Astrocyte (in vitro differentiated cells and primary cell): ENCODE measurements around the gene CHST11. TPM values are rescaled to one million over a fixed set of nuclear protein-coding genes. Genes with fewer than 3 reads are reported as not detected.

Experiments used
- DNase-seq: peaks from one replicate; pipeline ENCODE4 v3.0.0-alpha.2; 2010; ENCODE audit warnings: low read depth
- FAIRE-seq: peaks from 2 replicates; lab custom pipeline; 2011; peaks lifted over from hg19 to GRCh38; lab: Jason Lieb, UNC
- H2AFZ ChIP-seq: 2 replicates; pipeline ENCODE4 v1.6.0; 2012; ENCODE audit warnings: low read depth, low read length, inconsistent platforms
- H3K27ac ChIP-seq: 2 replicates; pipeline ENCODE4 v1.5.1; 2011; ENCODE audit warnings: low read depth, low read length, inconsistent platforms
- H3K27me3 ChIP-seq: 2 replicates; pipeline ENCODE4 v1.6.0; 2011; ENCODE audit warnings: low read length, inconsistent platforms; ENCODE audit not compliant: insufficient read depth
- H3K36me3 ChIP-seq: 2 replicates; pipeline ENCODE4 v1.5.1; 2011; ENCODE audit warnings: low read length, inconsistent platforms; ENCODE audit not compliant: insufficient read depth
- H3K4me1 ChIP-seq: 2 replicates; pipeline ENCODE4 v1.5.1; 2011; ENCODE audit warnings: low read length, inconsistent platforms; ENCODE audit not compliant: insufficient read depth
- H3K4me2 ChIP-seq: 2 replicates; pipeline ENCODE4 v1.6.0; 2012; ENCODE audit warnings: low read length, inconsistent platforms
- H3K4me3 ChIP-seq: 2 replicates; pipeline ENCODE4 v1.5.1; 2011; ENCODE audit warnings: low read depth, mild to moderate bottlenecking, low read length, inconsistent platforms; ENCODE audit not compliant: insufficient read depth
- H3K79me2 ChIP-seq: 2 replicates; pipeline ENCODE4 v1.6.0; 2012; ENCODE audit warnings: mild to moderate bottlenecking, low read length, inconsistent platforms; ENCODE audit not compliant: insufficient read depth
- H3K9ac ChIP-seq: 2 replicates; pipeline ENCODE4 v1.6.0; 2012; ENCODE audit warnings: mild to moderate bottlenecking, low read length, inconsistent platforms
- H3K9me3 ChIP-seq: 2 replicates; pipeline ENCODE4 v1.5.1; 2012; ENCODE audit warnings: low read depth, mild to moderate bottlenecking, low read length, inconsistent platforms; ENCODE audit not compliant: insufficient read depth
- H4K20me1 ChIP-seq: 2 replicates; pipeline ENCODE4 v1.6.0; 2012; ENCODE audit warnings: low read length, inconsistent platforms; ENCODE audit not compliant: insufficient read depth
- H3K27ac Mint-ChIP-seq: one replicate; pipeline ENCODE4 v1.8.0; 2021; ENCODE audit warnings: mild to moderate bottlenecking, mixed read lengths; ENCODE audit not compliant: unreplicated experiment
- H3K27me3 Mint-ChIP-seq: one replicate; pipeline ENCODE4 v1.8.0; 2021; ENCODE audit warnings: low read depth, mixed read lengths; ENCODE audit not compliant: unreplicated experiment
- H3K36me3 Mint-ChIP-seq: one replicate; pipeline ENCODE4 v1.8.0; 2021; ENCODE audit warnings: low read depth, mixed read lengths; ENCODE audit not compliant: unreplicated experiment
- H3K4me1 Mint-ChIP-seq: one replicate; pipeline ENCODE4 v1.8.0; 2021; ENCODE audit warnings: low read depth, mixed read lengths; ENCODE audit not compliant: unreplicated experiment
- H3K4me3 Mint-ChIP-seq: one replicate; pipeline ENCODE4 v1.8.0; 2021; ENCODE audit warnings: mild to moderate bottlenecking, moderate library complexity, mixed read lengths; ENCODE audit not compliant: unreplicated experiment
- H3K9me3 Mint-ChIP-seq: one replicate; pipeline ENCODE4 v1.8.0; 2021; ENCODE audit warnings: mild to moderate bottlenecking, mixed read lengths; ENCODE audit not compliant: unreplicated experiment
- EZH2 ChIP-seq: IDR thresholded peaks from 2 replicates; pipeline ENCODE4 v1.6.1; 2012; ENCODE audit warnings: mild to moderate bottlenecking, low read length, inconsistent platforms; ENCODE audit not compliant: insufficient read depth
- total RNA-seq: library from RNA; stranded (reverse); gene quantifications from 2 replicates; pipeline ENCODE4 v1.2.1, GENCODE V29; 2021
- TF ChIP-seq, protein P1 (sequence below): IDR thresholded peaks from 2 replicates; pipeline ENCODE4 v1.5.1; 2011; ENCODE audit warnings: low read depth, mild to moderate bottlenecking, inconsistent platforms, low read length, moderate library complexity; ENCODE audit not compliant: insufficient read depth

Gene CHST11
- total RNA-seq, 1 donor from 2014 or later = 30.2 TPM

DNA sequence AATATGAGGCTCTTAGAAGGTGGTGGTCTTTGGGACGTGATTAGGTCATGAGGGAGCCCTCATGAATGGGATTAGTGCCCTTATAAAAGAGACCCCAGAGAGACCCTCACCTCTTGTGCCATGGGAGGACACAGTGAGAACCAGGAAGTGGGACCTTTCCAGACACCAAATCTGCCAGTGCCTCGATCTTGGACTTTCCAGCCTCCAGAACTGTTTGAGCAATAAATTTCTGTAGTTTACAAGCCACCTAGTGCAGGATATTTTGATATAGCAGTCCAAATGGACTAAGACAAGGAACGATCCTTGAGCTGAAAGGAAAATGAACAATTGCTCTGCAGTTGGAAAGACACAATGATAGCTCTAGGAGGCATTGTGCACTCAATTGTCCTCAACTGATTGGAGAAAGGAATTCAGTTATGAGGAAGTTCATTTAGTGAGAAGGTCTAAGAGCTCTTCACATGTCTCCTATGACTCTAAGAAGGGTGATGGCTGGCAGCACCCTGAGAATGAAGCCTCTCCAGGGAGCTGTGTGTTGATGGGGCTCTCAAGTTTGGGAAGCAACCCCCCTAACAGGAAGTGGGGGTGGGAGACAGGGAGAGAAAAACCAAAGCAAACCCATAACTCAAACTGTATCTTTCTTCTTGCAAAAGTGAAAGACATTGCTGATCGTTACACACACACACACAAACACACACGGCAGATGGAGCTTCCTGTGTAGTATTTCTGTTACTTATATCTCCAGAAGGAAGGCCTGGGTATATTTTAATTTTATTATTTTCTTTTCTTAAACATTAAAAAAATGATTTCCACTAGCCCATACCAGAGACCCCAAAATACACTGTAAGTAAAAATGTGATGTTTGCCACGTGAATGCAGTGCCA lies 21.0 kb downstream of the CHST11 start:
- Mint-ChIP-seq H3K36me3 (peaks cover 16% of the 10 kb centered on the region), H3K4me3 (peak overlapping the region; percentile 29), H3K27me3 (no peaks in the 10 kb centered on the region), H3K27ac (peak overlapping the region; percentile 80), H3K9me3 (peaks cover 7% of the 10 kb centered on the region), H3K4me1 (peaks cover 25% of the 10 kb centered on the region)
- H3K79me2 ChIP-seq = peaks cover 72% of the 10 kb centered on the region
- H4K20me1 ChIP-seq = peaks cover 6% of the 10 kb centered on the region
- no peak overlapping the region for H3K4me3 ChIP-seq
- DNase-seq (no peak), FAIRE-seq (no peak)
- H3K9ac ChIP-seq = no peak overlapping the region
- H3K36me3 ChIP-seq = no peaks in the 10 kb centered on the region
- no peaks in the 10 kb centered on the region for H3K9me3 ChIP-seq
- peaks cover 22% of the 10 kb centered on the region for H3K4me1 ChIP-seq
- H2AFZ ChIP-seq = no peak overlapping the region
- TF ChIP-seq, protein P1, sequence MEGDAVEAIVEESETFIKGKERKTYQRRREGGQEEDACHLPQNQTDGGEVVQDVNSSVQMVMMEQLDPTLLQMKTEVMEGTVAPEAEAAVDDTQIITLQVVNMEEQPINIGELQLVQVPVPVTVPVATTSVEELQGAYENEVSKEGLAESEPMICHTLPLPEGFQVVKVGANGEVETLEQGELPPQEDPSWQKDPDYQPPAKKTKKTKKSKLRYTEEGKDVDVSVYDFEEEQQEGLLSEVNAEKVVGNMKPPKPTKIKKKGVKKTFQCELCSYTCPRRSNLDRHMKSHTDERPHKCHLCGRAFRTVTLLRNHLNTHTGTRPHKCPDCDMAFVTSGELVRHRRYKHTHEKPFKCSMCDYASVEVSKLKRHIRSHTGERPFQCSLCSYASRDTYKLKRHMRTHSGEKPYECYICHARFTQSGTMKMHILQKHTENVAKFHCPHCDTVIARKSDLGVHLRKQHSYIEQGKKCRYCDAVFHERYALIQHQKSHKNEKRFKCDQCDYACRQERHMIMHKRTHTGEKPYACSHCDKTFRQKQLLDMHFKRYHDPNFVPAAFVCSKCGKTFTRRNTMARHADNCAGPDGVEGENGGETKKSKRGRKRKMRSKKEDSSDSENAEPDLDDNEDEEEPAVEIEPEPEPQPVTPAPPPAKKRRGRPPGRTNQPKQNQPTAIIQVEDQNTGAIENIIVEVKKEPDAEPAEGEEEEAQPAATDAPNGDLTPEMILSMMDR = no peak
- TF ChIP-seq EZH2 = no peak
- H3K27ac ChIP-seq = peak overlapping the region; percentile 14
- no peaks in the 10 kb centered on the region for H3K27me3 ChIP-seq
- H3K4me2 ChIP-seq = peak overlapping the region; percentile 50

DNA sequence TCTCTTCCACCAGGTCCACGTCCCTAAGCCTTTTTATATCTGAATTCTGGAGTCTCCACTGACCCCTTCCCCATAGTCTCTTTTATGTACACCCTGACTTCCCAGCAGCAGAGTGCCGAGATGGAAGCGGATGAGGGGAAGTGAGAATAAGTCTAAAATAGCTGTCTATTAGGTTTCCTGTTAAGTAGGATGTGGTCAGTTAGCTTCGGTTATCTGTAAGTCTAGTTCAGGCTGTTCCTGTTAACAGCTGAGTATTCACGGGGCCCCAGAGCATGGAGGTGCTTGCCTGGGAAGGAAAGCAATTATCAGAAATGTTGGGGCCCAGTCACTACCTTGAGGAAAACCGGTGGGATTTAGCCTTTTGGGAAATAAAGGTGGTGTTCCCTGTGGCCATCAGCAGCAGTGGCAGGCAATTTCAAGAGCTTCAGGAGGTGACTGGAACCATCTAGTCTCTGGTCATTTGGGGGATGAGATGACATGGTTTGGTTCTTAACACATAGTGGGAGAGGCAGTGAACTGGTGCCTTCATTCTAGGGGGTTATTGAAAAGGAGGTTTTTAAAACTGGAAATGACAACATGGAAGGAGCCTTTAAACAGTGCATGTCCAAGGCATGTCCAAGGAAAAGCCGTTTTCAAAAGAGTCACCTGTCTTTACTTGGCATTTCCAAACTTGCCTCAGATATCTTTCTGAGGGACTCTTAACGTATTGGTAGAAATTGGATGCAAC lies 21.8 kb downstream of the CHST11 start:
- peak overlapping the region; percentile 50 for H3K4me2 ChIP-seq
- H3K9ac ChIP-seq = no peak overlapping the region
- no peak for DNase-seq
- no peak overlapping the region for H2AFZ ChIP-seq
- H3K4me1 ChIP-seq = peaks cover 18% of the 10 kb centered on the region
- no peaks in the 10 kb centered on the region for H3K36me3 ChIP-seq
- H4K20me1 ChIP-seq = no peaks in the 10 kb centered on the region
- FAIRE-seq = no peak
- Mint-ChIP-seq H3K9me3 (peaks cover 7% of the 10 kb centered on the region), H3K36me3 (peaks cover 19% of the 10 kb centered on the region), H3K27me3 (no peaks in the 10 kb centered on the region), H3K27ac (peak overlapping the region; percentile 80), H3K4me3 (peak overlapping the region; percentile 29), H3K4me1 (peaks cover 24% of the 10 kb centered on the region)
- peak overlapping the region; percentile 14 for H3K27ac ChIP-seq
- no peaks in the 10 kb centered on the region for H3K27me3 ChIP-seq
- no peaks in the 10 kb centered on the region for H3K9me3 ChIP-seq
- TF ChIP-seq, protein P1 = no peak
- TF ChIP-seq EZH2 = no peak
- no peak overlapping the region for H3K4me3 ChIP-seq
- H3K79me2 ChIP-seq = peaks cover 71% of the 10 kb centered on the region
